Naive thymus-derived CD8-positive, alpha-beta T cell (primary cell): ENCODE results near the gene ASB1. TPM values are rescaled to one million over a fixed set of nuclear protein-coding genes. Genes with fewer than 3 reads are reported as not detected.

Experiments
- ATAC-seq, 2 donors: fragments of 150-1000 bp; cut with Tn5 transposase in 1 of 2; sonication (Bioruptor Pico), chemical (Tn5 transposase) in 1 of 2; 1 replicate in 1 of 2; 2 replicates in 1 of 2; pipeline ENCODE4 v1.10.0; 2021; ENCODE audit warnings: mild to moderate bottlenecking in 2 of 2, moderate library complexity in 2 of 2
- POLR2A ChIA-PET: fragments of 350-600 bp; sonication (Branson Sonifier 250); formaldehyde crosslinking; loops from one replicate; lab custom pipeline; 2021; ENCODE audit warnings: antibody characterized with exemption; lab: Charles Lee
- DNase-seq, 10 donors: peaks; one replicate each; pipeline versions ENCODE4 v3.0.0 to v3.0.0-alpha.2; 2020 to 2022
- H3K27ac Mint-ChIP-seq, 10 donors: one replicate each; pipeline ENCODE4 v1.8.0; 2020 to 2022; ENCODE audit warnings: mild to moderate bottlenecking in 10 of 10, mixed read lengths in 10 of 10, moderate library complexity in 4 of 10, inconsistent platforms in 1 of 10
- H3K27me3 Mint-ChIP-seq, 5 donors: one replicate each; pipeline ENCODE4 v1.8.0; 2021 to 2022; ENCODE audit warnings: mixed read lengths in 5 of 5
- H3K36me3 Mint-ChIP-seq, 3 donors: one replicate each; pipeline ENCODE4 v1.8.0; 2020 to 2022; ENCODE audit warnings: mixed read lengths in 3 of 3, mild to moderate bottlenecking in 2 of 3, inconsistent platforms in 1 of 3
- H3K4me1 Mint-ChIP-seq, 4 donors: one replicate each; pipeline ENCODE4 v1.8.0; 2021 to 2022; ENCODE audit warnings: mixed read lengths in 4 of 4
- H3K4me3 Mint-ChIP-seq, 10 donors: one replicate each; pipeline ENCODE4 v1.8.0; 2020 to 2022; ENCODE audit warnings: mild to moderate bottlenecking in 10 of 10, mixed read lengths in 10 of 10, moderate library complexity in 6 of 10, inconsistent platforms in 1 of 10
- H3K9me3 Mint-ChIP-seq, 9 donors: one replicate each; pipeline ENCODE4 v1.8.0; 2020 to 2022; ENCODE audit warnings: mixed read lengths in 9 of 9, mild to moderate bottlenecking in 3 of 9, inconsistent platforms in 1 of 9, moderate library complexity in 1 of 9
- polyA plus RNA-seq, 3 donors: library from polyadenylated mRNA; unstranded; fragments of 300-500 nt; fragmentation: Illumina TruSeq; gene quantifications; one replicate each; pipeline ENCODE4 v1.2.3, GENCODE V29; 2021
- total RNA-seq, 8 experiments: library from RNA in 2 of 8; stranded (reverse) in 2 of 8; gene quantifications; one replicate each; pipeline ENCODE4 v1.2.3 and lab custom pipeline; 2021 to 2026

The ASB1 gene
- total and polyA plus RNA-seq, 5 experiments from 2014 or later = 23.3 to 53.3 (median 35.7) TPM

GRCh38 chr2:238420878-238421694, 5.6 kb upstream of the ASB1 start:
- Mint-ChIP-seq H3K36me3 (peaks cover 4 to 9% (median 9%) of the 10 kb centered on the region in 3 donors), H3K27ac (peak overlapping the region in 1 of 10 donors; percentile 53), H3K9me3 (peaks cover 0 to 10% (median 2%) of the 10 kb centered on the region in 9 donors), H3K4me3 (no peak overlapping the region), H3K4me1 (peaks cover 2 to 11% (median 9%) of the 10 kb centered on the region in 4 donors), H3K27me3 (no peaks in the 10 kb centered on the region)
- POLR2A ChIA-PET = no interaction called here
- ATAC-seq = no peak
- DNase-seq = no peak

GRCh38 chr2:238421695-238422035, 5.1 kb upstream of the ASB1 start:
- POLR2A ChIA-PET = no interaction called here
- peaks cover 2 to 14% (median 11%) of the 10 kb centered on the region in 4 donors for H3K4me1 Mint-ChIP-seq
- peak overlapping the region in 1 of 10 donors; percentile 38 for H3K27ac Mint-ChIP-seq
- peaks cover 3 to 4% (median 4%) of the 10 kb centered on the region in 3 donors for H3K36me3 Mint-ChIP-seq
- no peaks in the 10 kb centered on the region for H3K27me3 Mint-ChIP-seq
- DNase-seq (no peak), ATAC-seq (no peak)
- peaks cover 0 to 5% (median 0%) of the 10 kb centered on the region in 9 donors for H3K9me3 Mint-ChIP-seq
- H3K4me3 Mint-ChIP-seq = no peak overlapping the region

GRCh38 chr2:238422285-238422684, 4.4 kb upstream of the ASB1 start:
- peak overlapping the region in 2 of 10 donors; percentile 38 to 60 for H3K27ac Mint-ChIP-seq
- POLR2A ChIA-PET = no interaction called here
- peaks cover 0 to 14% (median 12%) of the 10 kb centered on the region in 4 donors for H3K4me1 Mint-ChIP-seq
- peaks cover 0 to 2% (median under 1%) of the 10 kb centered on the region in 3 donors for H3K36me3 Mint-ChIP-seq
- no peak for DNase-seq
- H3K27me3 Mint-ChIP-seq = no peaks in the 10 kb centered on the region
- H3K9me3 Mint-ChIP-seq = no peaks in the 10 kb centered on the region
- no peak for ATAC-seq
- no peak overlapping the region for H3K4me3 Mint-ChIP-seq

- Mint-ChIP-seq H3K27me3 (no peaks in the 10 kb centered on the region), H3K4me3 (no peak overlapping the region), H3K27ac (peak overlapping the region in 2 of 10 donors; percentile 46 to 67), H3K9me3 (no peaks in the 10 kb centered on the region), H3K4me1 (peaks cover 4 to 19% (median 18%) of the 10 kb centered on the region in 4 donors), H3K36me3 (peaks cover 0 to 2% (median under 1%) of the 10 kb centered on the region in 3 donors)
- POLR2A ChIA-PET = interaction anchor here (1.0 kb wide), 1 partner anchor 9 kb away, joined by 3 read pairs; no protein-coding TSS in a partner anchor
- ATAC-seq (no peak), DNase-seq (no peak)
Observed at GRCh38 chr2:238422940-238423339, 3.8 kb upstream of the ASB1 start.

- DNase-seq (no peak), ATAC-seq (no peak)
- peak overlapping the region in 3 of 10 donors; percentile 29 to 59 (median 52) for H3K27ac Mint-ChIP-seq
- POLR2A ChIA-PET = interaction anchor here (1.0 kb wide), 1 partner anchor 8 kb away, joined by 3 read pairs; no protein-coding TSS in a partner anchor
- H3K27me3 Mint-ChIP-seq = no peaks in the 10 kb centered on the region
- H3K4me1 Mint-ChIP-seq = peaks cover 10 to 27% (median 26%) of the 10 kb centered on the region in 4 donors
- no peaks in the 10 kb centered on the region for H3K9me3 Mint-ChIP-seq
- peaks cover 0 to 2% (median 0%) of the 10 kb centered on the region in 3 donors for H3K36me3 Mint-ChIP-seq
- peak overlapping the region in 2 of 10 donors; percentile 48 to 66 for H3K4me3 Mint-ChIP-seq
Observed at GRCh38 chr2:238423561-238424312, 3.0 kb upstream of the ASB1 start.

GRCh38 chr2:238424313-238424700, 2.4 kb upstream of the ASB1 start:
- no peak for ATAC-seq
- peaks cover 0 to 3% (median under 1%) of the 10 kb centered on the region in 3 donors for H3K36me3 Mint-ChIP-seq
- DNase-seq = no peak
- H3K27me3 Mint-ChIP-seq = no peaks in the 10 kb centered on the region
- no peaks in the 10 kb centered on the region for H3K9me3 Mint-ChIP-seq
- POLR2A ChIA-PET = no interaction called here
- H3K4me1 Mint-ChIP-seq = peaks cover 10 to 32% (median 31%) of the 10 kb centered on the region in 4 donors
- peak overlapping the region in 7 of 10 donors; percentile 30 to 82 (median 66) for H3K4me3 Mint-ChIP-seq
- H3K27ac Mint-ChIP-seq = peak overlapping the region in 9 of 10 donors; percentile 50 to 92 (median 70)

GRCh38 chr2:238425505-238425978, 1.2 kb upstream of the ASB1 start:
- peaks cover 15 to 43% (median 40%) of the 10 kb centered on the region in 4 donors for H3K4me1 Mint-ChIP-seq
- peaks cover 5 to 12% (median 11%) of the 10 kb centered on the region in 3 donors for H3K36me3 Mint-ChIP-seq
- peak overlapping the region in 9 of 10 donors; percentile 36 to 98 (median 82) for H3K27ac Mint-ChIP-seq
- no peaks in the 10 kb centered on the region for H3K9me3 Mint-ChIP-seq
- H3K27me3 Mint-ChIP-seq = no peaks in the 10 kb centered on the region
- ATAC-seq (no peak), DNase-seq (no peak)
- peak overlapping the region; percentile 64 to 94 (median 88) for H3K4me3 Mint-ChIP-seq
- POLR2A ChIA-PET = no interaction called here

GRCh38 chr2:238425979-238426567, 654 bp upstream of the ASB1 start:
- Mint-ChIP-seq H3K4me1 (peaks cover 17 to 49% (median 46%) of the 10 kb centered on the region in 4 donors), H3K36me3 (peaks cover 6 to 17% (median 14%) of the 10 kb centered on the region in 3 donors), H3K27me3 (no peaks in the 10 kb centered on the region), H3K4me3 (peak overlapping the region; percentile 86 to 94 (median 90)), H3K9me3 (no peaks in the 10 kb centered on the region), H3K27ac (peak overlapping the region; percentile 92 to 98 (median 95))
- ATAC-seq = peak; percentile 18 to 59
- no peak for DNase-seq
- POLR2A ChIA-PET = no interaction called here

- POLR2A ChIA-PET = interaction anchor here (1.0 to 1.4 kb wide), 3 partner anchors 10 to 138 kb away, joined by 4 to 6 read pairs (median 5); no protein-coding TSS in a partner anchor
- ATAC-seq = peak in 1 of 2 donors; percentile 4
- no peak for DNase-seq
- Mint-ChIP-seq H3K36me3 (peaks cover 6 to 24% (median 14%) of the 10 kb centered on the region in 3 donors), H3K4me3 (peak overlapping the region; percentile 85 to 95 (median 92)), H3K4me1 (peaks cover 25 to 63% (median 59%) of the 10 kb centered on the region in 4 donors), H3K27ac (peak overlapping the region; percentile 83 to 98 (median 94)), H3K9me3 (no peaks in the 10 kb centered on the region), H3K27me3 (no peaks in the 10 kb centered on the region)
Observed at GRCh38 chr2:238427435-238428162, 872 bp downstream of the ASB1 start.

GRCh38 chr2:238428866-238429265, 2.1 kb downstream of the ASB1 start:
- POLR2A ChIA-PET = no interaction called here
- H3K27me3 Mint-ChIP-seq = no peaks in the 10 kb centered on the region
- no peak for ATAC-seq
- no peak for DNase-seq
- peak overlapping the region in 9 of 10 donors; percentile 15 to 98 (median 78) for H3K27ac Mint-ChIP-seq
- H3K4me1 Mint-ChIP-seq = peaks cover 27 to 75% (median 68%) of the 10 kb centered on the region in 4 donors
- peak overlapping the region in 9 of 10 donors; percentile 28 to 95 (median 89) for H3K4me3 Mint-ChIP-seq
- H3K9me3 Mint-ChIP-seq = no peaks in the 10 kb centered on the region
- H3K36me3 Mint-ChIP-seq = peaks cover 6 to 34% (median 14%) of the 10 kb centered on the region in 3 donors

GRCh38 chr2:238430781-238431180, 4.1 kb downstream of the ASB1 start:
- H3K27me3 Mint-ChIP-seq = no peaks in the 10 kb centered on the region
- H3K36me3 Mint-ChIP-seq = peaks cover 6 to 53% (median 22%) of the 10 kb centered on the region in 3 donors
- no peak for DNase-seq
- H3K4me1 Mint-ChIP-seq = peaks cover 33 to 84% (median 73%) of the 10 kb centered on the region in 4 donors
- H3K27ac Mint-ChIP-seq = peak overlapping the region in 5 of 10 donors; percentile 3 to 79 (median 71)
- ATAC-seq = no peak
- H3K4me3 Mint-ChIP-seq = peak overlapping the region in 2 of 10 donors; percentile 33 to 39
- H3K9me3 Mint-ChIP-seq = no peaks in the 10 kb centered on the region
- POLR2A ChIA-PET = no interaction called here
